Spleen (tissue), 7 donors: Measurements from ENCODE around the gene MBTPS1.

ENCODE experiments used
- POLR2A ChIP-seq, 3 donors: fragments of 450-650 bp; IDR thresholded peaks; one replicate each; pipeline ENCODE4 v1.5.1; 2017; ENCODE audit warnings: antibody characterized with exemption in 3 of 3, mild to moderate bottlenecking in 1 of 3
- TF ChIP-seq, protein P1 (sequence below), 11 experiments: fragments of 200-600 bp in 7 of 11; fragments of 450-650 bp in 4 of 11; sonication (generic) in 4 of 11; IDR thresholded peaks in 8 of 11; conservative IDR thresholded peaks in 3 of 11; 1 replicate in 7 of 11; 2 replicates in 4 of 11; pipeline versions ENCODE4 v1.4.0 to v1.8.0; 2016 to 2021; ENCODE audit warnings: antibody characterized with exemption in 11 of 11, inconsistent platforms in 4 of 11, mild to moderate bottlenecking in 1 of 11
- donor health status: DM: no; HTN: no; CAD: no; lungs with moderate emphysema.
- donor health status: DM: no; HTN: no; CAD: no.
- donor health status: DM: no; HTN: no; CAD: no.

DNA sequence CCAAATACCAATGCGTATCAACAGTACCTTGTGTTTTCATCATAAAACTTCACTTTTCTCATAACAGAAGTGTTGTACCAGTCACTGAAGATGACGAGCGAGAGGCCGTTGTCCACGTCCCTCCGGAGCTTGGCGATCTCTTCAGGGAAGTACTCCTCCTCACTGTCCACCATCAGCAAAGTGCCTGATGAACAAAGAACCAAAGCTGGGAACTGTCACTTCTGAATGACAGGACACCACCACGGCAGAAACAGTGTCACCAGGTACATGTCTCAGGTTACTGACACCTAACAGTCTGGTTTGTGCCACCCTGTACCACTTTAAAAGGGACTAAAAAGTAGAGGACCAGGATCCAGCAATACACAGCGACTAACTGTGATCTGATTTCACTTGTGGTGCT, 49.1 kb downstream of the MBTPS1 start:
- TF ChIP-seq, protein P1, sequence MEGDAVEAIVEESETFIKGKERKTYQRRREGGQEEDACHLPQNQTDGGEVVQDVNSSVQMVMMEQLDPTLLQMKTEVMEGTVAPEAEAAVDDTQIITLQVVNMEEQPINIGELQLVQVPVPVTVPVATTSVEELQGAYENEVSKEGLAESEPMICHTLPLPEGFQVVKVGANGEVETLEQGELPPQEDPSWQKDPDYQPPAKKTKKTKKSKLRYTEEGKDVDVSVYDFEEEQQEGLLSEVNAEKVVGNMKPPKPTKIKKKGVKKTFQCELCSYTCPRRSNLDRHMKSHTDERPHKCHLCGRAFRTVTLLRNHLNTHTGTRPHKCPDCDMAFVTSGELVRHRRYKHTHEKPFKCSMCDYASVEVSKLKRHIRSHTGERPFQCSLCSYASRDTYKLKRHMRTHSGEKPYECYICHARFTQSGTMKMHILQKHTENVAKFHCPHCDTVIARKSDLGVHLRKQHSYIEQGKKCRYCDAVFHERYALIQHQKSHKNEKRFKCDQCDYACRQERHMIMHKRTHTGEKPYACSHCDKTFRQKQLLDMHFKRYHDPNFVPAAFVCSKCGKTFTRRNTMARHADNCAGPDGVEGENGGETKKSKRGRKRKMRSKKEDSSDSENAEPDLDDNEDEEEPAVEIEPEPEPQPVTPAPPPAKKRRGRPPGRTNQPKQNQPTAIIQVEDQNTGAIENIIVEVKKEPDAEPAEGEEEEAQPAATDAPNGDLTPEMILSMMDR (IDR thresholded peaks at IDR 0.05 in 8 of 11, conservative IDR thresholded peaks at IDR 0.05 in 3 of 11): no peak
- no peak for TF ChIP-seq POLR2A (IDR thresholded peaks at IDR 0.05)
